Stimulated activated CD4-positive, alpha-beta T cell treated with anti-CD3 and anti-CD28 coated beads, Interleukin-4, amount 100 ng/mL, for 1 hour (primary cell): ENCODE measurements around the gene NLGN3.
A peak's percentile ranks its signal among the peaks of the same experiment; 100 is the strongest.
"Not testable (repeated sequence)": the region's sequence is repeated elsewhere in the genome, so short reads cannot be mapped to it uniquely, and the experiment has no call there.

Experiments used
- DNase-seq: peaks from one replicate; pipeline ENCODE4 v3.0.0-alpha.2; 2020

The NLGN3 gene

GRCh38 chrX:71173440-71173839 is 28.8 kb downstream of the NLGN3 start:
- DNase-seq, result no peak

- DNase-seq, result no peak
These were observed 30.2 kb downstream of the NLGN3 start for GRCh38 chrX:71174795-71175194.

DNA sequence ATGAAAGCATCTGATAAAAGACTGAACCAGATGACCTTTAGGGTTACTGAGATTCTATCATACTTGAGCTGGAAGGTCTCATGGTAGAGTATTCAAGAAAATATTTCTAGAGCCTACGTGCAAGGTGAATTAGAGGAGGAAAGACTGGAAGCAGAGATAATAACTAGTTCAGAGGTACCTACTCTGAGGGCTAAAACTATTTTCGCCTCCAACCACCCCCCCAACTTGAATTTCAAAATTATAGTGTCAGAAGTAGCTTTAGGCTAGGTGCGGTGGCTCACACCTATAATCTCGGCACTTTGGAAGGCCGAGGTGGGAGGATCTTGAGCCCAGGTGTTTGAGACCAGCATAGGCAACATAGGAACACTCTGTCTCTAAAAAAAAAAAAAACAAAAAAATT is 30.9 kb downstream of the NLGN3 start:
- DNase-seq, result no peak

GRCh38 chrX:71177327-71177726 is 32.7 kb downstream of the NLGN3 start:
- DNase-seq, result no peak

DNA sequence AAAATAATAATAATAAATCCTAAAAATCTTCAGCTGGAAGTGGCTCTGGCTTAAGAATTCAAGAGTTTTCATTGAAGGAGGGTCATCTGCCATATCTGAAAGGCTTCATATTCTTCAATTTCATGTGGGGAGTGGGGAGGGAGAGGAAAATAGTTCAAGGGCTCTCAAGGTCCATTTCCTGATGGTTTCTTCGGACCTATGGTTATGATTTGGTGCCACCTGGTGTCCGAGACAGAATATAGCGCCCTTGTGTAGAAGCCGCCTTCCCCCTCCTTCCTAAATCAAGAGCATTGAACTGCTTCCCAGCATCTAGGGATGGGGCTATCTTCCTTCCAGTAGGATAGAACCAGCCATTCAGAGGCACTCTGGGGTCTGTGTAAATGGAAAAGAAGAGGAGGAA is 34.3 kb downstream of the NLGN3 start:
- DNase-seq, result peak; percentile 19

GRCh38 chrX:71180579-71181265 is 36.1 kb downstream of the NLGN3 start:
- not testable (repeated sequence) for DNase-seq

DNA sequence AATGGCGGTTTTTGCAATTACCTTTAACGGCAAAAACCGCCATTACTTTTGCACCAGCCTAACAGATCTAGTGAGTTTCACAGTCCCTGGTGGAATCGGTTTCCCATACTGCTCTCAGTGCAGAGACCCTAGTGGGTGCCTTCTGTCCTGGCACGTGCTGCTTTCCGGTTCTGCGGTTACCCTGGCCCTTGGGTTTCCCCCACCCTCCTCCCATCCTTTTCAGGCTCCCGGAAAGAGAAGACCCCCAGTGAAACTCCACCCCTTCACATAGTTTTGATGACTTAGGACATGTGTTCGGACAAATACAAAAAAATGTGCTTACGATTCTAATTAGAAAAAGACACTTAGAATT is 36.9 kb downstream of the NLGN3 start:
- peak; percentile 47 for DNase-seq

- DNase-seq, result peak; percentile 72
These were observed 37.5 kb downstream of the NLGN3 start for GRCh38 chrX:71181910-71182799.

DNA sequence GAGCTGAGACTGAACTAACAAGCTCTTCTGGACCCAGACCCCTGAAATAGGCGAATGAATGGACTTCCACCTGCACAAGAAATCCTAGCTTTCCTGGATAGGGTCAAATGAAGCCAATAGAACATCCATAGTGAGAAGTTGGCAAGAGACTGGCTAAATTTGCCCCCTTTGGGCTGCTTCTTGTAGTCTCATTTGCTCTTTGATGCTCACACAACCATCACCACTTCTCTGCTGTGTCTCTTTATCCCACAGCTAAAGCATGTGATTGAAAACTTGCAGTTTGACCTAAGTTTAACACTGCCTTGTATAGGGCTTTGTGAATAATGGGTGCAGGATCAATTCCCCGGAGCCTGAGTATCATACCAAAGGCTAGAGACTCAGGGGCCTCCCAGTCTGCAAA is 38.2 kb downstream of the NLGN3 start:
- DNase-seq, result no peak

- DNase-seq, result no peak
These were observed 38.7 kb downstream of the NLGN3 start for GRCh38 chrX:71183341-71183740.

GRCh38 chrX:71184092-71184491 is 39.5 kb downstream of the NLGN3 start:
- no peak for DNase-seq

DNA sequence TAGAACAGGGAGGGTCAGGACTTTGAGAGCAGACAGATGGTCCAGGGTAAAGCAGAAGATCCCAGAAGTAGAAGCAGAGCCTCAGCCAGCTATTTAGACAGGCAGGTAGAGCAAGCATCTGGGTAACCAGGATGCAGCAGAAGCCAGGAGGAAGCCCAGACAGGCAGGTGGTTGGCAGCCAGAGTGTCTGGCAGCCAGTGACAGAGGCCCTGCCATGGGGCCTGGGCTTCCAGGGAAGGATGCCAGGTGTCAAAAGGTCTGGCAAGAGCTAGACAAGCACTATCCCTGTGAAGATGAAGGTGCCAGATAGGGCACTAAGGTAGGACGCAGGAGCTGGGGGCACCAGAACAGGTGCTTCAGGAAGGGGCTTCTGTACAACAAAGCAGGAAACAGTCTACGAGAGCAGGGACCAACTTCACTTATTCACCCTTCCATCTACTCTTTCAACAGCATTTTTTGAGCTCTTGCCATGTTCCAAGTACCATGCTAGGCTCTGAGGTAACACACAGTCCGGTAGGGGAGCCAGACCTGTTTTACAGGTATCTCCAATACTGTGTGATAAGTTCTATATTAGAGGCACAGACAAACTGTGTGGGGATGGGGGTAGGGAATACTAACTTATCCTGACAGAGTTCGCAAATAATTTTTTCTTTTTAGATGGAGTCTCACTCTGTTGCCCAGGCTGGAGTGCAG is 40.3 kb downstream of the NLGN3 start:
- no peak for DNase-seq

- no peak for DNase-seq
These were observed 46.6 kb downstream of the NLGN3 start for GRCh38 chrX:71191248-71191647.

- no peak for DNase-seq
These were observed 51.5 kb downstream of the NLGN3 start for GRCh38 chrX:71195964-71196649.

DNA sequence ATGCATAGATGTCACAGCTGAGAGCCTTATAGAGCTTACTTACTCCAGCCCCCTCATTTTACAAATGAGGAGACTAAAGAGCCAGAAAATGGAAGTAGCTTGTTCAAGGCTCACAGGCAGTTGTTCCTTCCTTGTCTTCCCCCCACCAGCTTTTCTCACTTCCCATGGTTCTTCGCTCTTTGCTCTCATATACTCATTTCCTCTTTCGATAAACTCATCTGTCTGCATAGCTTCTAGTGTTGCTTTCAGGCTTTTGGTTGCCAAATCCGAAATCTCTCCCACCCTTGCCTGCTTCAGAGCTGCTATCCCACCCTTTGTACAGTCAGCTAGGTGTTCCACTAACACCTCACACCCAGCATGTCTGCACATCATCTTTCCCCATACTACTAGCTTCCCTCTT is 53.4 kb downstream of the NLGN3 start:
- no peak for DNase-seq

- DNase-seq, result no peak
These were observed 54.8 kb downstream of the NLGN3 start for GRCh38 chrX:71199252-71200008.

DNA sequence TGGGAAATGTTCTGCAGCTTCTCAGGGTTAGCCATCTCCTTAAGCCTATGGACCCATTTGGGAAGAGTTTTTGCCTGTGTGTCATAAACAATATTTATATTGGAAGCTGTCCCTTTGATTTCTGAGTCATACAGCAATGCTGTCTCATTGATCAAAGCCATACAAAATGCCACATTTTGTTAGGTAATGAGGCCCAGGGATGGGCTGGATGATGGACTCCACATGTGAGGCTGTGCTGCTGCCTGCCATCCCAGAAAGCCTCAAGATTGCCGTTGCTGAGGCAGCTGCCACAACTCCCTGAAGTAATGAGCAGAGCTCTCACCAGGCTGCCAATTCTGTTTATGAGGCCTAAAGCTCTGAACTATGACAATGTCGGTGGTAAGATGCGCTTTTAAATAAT is 66.2 kb downstream of the NLGN3 start:
- no peak for DNase-seq

- no peak for DNase-seq
These were observed 67.9 kb downstream of the NLGN3 start for GRCh38 chrX:71212536-71212935.

DNA sequence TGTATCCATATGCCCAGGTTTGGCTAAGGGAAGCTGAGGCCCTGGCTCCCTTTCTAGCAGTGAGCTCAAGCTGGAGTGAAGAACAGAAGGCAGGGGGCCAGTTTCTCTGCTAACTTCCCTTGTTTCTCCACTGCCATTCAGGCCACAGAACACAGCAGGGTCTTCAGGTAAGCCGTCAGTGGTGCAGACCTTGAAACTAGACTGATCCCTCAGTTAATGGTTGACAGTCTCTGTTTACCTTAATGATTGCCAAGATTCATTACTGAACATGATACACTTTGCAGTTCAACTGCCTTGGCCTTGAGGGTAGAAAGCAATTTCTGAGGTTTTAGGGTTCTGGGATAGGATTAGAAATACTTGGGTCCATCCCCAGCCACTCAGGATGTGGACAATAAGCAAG is 69.5 kb downstream of the NLGN3 start:
- DNase-seq, result no peak

- DNase-seq, result no peak
These were observed 70.1 kb downstream of the NLGN3 start for GRCh38 chrX:71214604-71215337.

GRCh38 chrX:71215338-71215912 is 70.8 kb downstream of the NLGN3 start:
- DNase-seq, result no peak
